ENCODE data around the gene CEP135.
A peak's percentile ranks its signal among the peaks of the same experiment; 100 is the strongest.

CEP135 gene

GRCh38 chr4:56008206-56008605 lies 59.5 kb downstream of the CEP135 start:
- no peak for DNase-seq (ENCODE audit: low read depth in 1 of 2, low spot score in 1 of 2)

GRCh38 chr4:56026596-56026995 lies 77.9 kb downstream of the CEP135 start:
- no peak for DNase-seq (ENCODE audit: low read depth in 1 of 2, low spot score in 1 of 2)

GRCh38 chr4:56028165-56028564 lies 79.4 kb downstream of the CEP135 start:
- DNase-seq (ENCODE audit: low read depth in 1 of 2, low spot score in 1 of 2) = no peak

- DNase-seq (ENCODE audit: low read depth in 1 of 2, low spot score in 1 of 2) = no peak
Observed at GRCh38 chr4:56038487-56039162, 89.9 kb downstream of the CEP135 start.

- no peak for DNase-seq (ENCODE audit: low read depth in 1 of 2, low spot score in 1 of 2)
Observed at GRCh38 chr4:56040842-56041241, 92.1 kb downstream of the CEP135 start.

- DNase-seq (ENCODE audit: low read depth in 1 of 2, low spot score in 1 of 2) = no peak
Observed at GRCh38 chr4:56042225-56042624, 93.5 kb downstream of the CEP135 start.

- DNase-seq (ENCODE audit: low read depth in 1 of 2, low spot score in 1 of 2) = no peak
Observed at GRCh38 chr4:56048383-56048701, 99.6 kb downstream of the CEP135 start.

- DNase-seq (ENCODE audit: low read depth in 1 of 2, low spot score in 1 of 2) = peak; percentile 10 to 20
Observed at GRCh38 chr4:56048702-56049431, 100.1 kb downstream of the CEP135 start.

GRCh38 chr4:56050625-56051024 lies 101.9 kb downstream of the CEP135 start:
- DNase-seq (ENCODE audit: low read depth in 1 of 2, low spot score in 1 of 2) = no peak

- DNase-seq (ENCODE audit: low read depth in 1 of 2, low spot score in 1 of 2) = no peak
Observed at GRCh38 chr4:56051029-56051709, 102.4 kb downstream of the CEP135 start.

- no peak for DNase-seq (ENCODE audit: low read depth in 1 of 2, low spot score in 1 of 2)
Observed at GRCh38 chr4:56051710-56052075, 102.9 kb downstream of the CEP135 start.

- no peak for DNase-seq (ENCODE audit: low read depth in 1 of 2, low spot score in 1 of 2)
Observed at GRCh38 chr4:56052481-56052880, 103.7 kb downstream of the CEP135 start.

GRCh38 chr4:56052966-56053365 lies 104.2 kb downstream of the CEP135 start:
- DNase-seq (ENCODE audit: low read depth in 1 of 2, low spot score in 1 of 2) = no peak

- DNase-seq (ENCODE audit: low read depth in 1 of 2, low spot score in 1 of 2) = no peak
Observed at GRCh38 chr4:56055027-56055977, 106.6 kb downstream of the CEP135 start.

- no peak for DNase-seq (ENCODE audit: low read depth in 1 of 2, low spot score in 1 of 2)
Observed at GRCh38 chr4:56055991-56056390, 107.2 kb downstream of the CEP135 start.

- no peak for DNase-seq (ENCODE audit: low read depth in 1 of 2, low spot score in 1 of 2)
Observed at GRCh38 chr4:56058555-56058954, 109.8 kb downstream of the CEP135 start.

- DNase-seq (ENCODE audit: low read depth in 1 of 2, low spot score in 1 of 2) = no peak
Observed at GRCh38 chr4:56060036-56060435, 111.3 kb downstream of the CEP135 start.

GRCh38 chr4:56062106-56062505 lies 113.4 kb downstream of the CEP135 start:
- DNase-seq (ENCODE audit: low read depth in 1 of 2, low spot score in 1 of 2) = no peak

GRCh38 chr4:56062526-56063145 lies 113.9 kb downstream of the CEP135 start:
- DNase-seq (ENCODE audit: low read depth in 1 of 2, low spot score in 1 of 2) = no peak

- DNase-seq (ENCODE audit: low read depth in 1 of 2, low spot score in 1 of 2) = no peak
Observed at GRCh38 chr4:56066493-56066892, 117.7 kb downstream of the CEP135 start.

GRCh38 chr4:56067826-56068225 lies 119.1 kb downstream of the CEP135 start:
- DNase-seq (ENCODE audit: low read depth in 1 of 2, low spot score in 1 of 2) = no peak

All from activated CD4-positive, alpha-beta T cell treated with anti-CD3 and anti-CD28 coated beads, Interleukin-2, amount 50 U/mL, for 24 hours (primary cell).